MM.1S (cell line): Measurements from ENCODE around the gene ANAPC5.

ENCODE experiments used
- DNase-seq: peaks from one replicate; pipeline ENCODE4 v3.0.0-alpha.2; 2015
- H2AFZ ChIP-seq: fragments of 300-600 bp; sonication (generic); 2 replicates; pipeline ENCODE4 v1.6.0; 2016; ENCODE audit warnings: antibody characterized with exemption, low read length
- H3F3A ChIP-seq: fragments of 300-600 bp; sonication (generic); 2 replicates; pipeline ENCODE4 v1.6.1; 2016; ENCODE audit warnings: mild to moderate bottlenecking, antibody characterized with exemption, low read length, moderate library complexity, mixed read lengths; ENCODE audit not compliant: insufficient read depth
- H3K27ac ChIP-seq: fragments of 300-600 bp; sonication (generic); 2 replicates; pipeline ENCODE4 v1.5.1; 2016; ENCODE audit warnings: mild to moderate bottlenecking, low read length
- H3K27me3 ChIP-seq: fragments of 300-600 bp; sonication (generic); replicated peaks from 2 replicates; pipeline ENCODE4 v1.6.0; 2016; ENCODE audit warnings: low read length; ENCODE audit not compliant: insufficient read depth
- H3K36me3 ChIP-seq: fragments of 300-600 bp; sonication (generic); replicated peaks from 2 replicates; pipeline ENCODE4 v1.6.1; 2016; ENCODE audit warnings: mild to moderate bottlenecking, low read length, mixed read lengths; ENCODE audit not compliant: insufficient read depth
- H3K4me1 ChIP-seq: fragments of 300-600 bp; sonication (generic); 2 replicates; pipeline ENCODE4 v1.6.1; 2016; ENCODE audit warnings: low read length, mixed read lengths
- H3K4me2 ChIP-seq: fragments of 300-600 bp; sonication (generic); 2 replicates; pipeline ENCODE4 v1.6.0; 2016; ENCODE audit warnings: low read depth, low read length
- H3K4me3 ChIP-seq: fragments of 300-600 bp; sonication (generic); 2 replicates; pipeline ENCODE4 v1.5.1; 2016; ENCODE audit warnings: low read length, mixed read lengths
- H3K79me2 ChIP-seq: fragments of 300-600 bp; sonication (generic); 2 replicates; pipeline ENCODE4 v1.6.1; 2016; ENCODE audit warnings: mixed run types, low read length, mixed read lengths
- H3K9ac ChIP-seq: fragments of 300-600 bp; sonication (generic); 2 replicates; pipeline ENCODE4 v1.6.1; 2016; ENCODE audit warnings: low read length, mixed read lengths
- H3K9me2 ChIP-seq: fragments of 300-600 bp; sonication (generic); replicated peaks from 2 replicates; pipeline ENCODE4 v1.6.1; 2016; ENCODE audit warnings: mild to moderate bottlenecking, low read length, mixed read lengths; ENCODE audit not compliant: insufficient read depth
- H3K9me3 ChIP-seq: fragments of 300-600 bp; sonication (generic); replicated peaks from 2 replicates; pipeline ENCODE4 v1.6.1; 2016; ENCODE audit warnings: mild to moderate bottlenecking, low read length, mixed read lengths; ENCODE audit not compliant: insufficient read depth
- H4K20me1 ChIP-seq: fragments of 300-600 bp; sonication (generic); 2 replicates; pipeline ENCODE4 v1.6.1; 2016; ENCODE audit warnings: mild to moderate bottlenecking, low read length, moderate library complexity, mixed read lengths; ENCODE audit not compliant: insufficient read depth
- CTCF ChIP-seq: fragments of 300-600 bp; sonication (generic); IDR thresholded peaks from 2 replicates; pipeline ENCODE4 v1.5.1; 2016; ENCODE audit warnings: antibody characterized with exemption, low read length, mixed read lengths
- EZH2 ChIP-seq: fragments of 300-600 bp; sonication (generic); optimal IDR thresholded peaks from 2 replicates; pipeline ENCODE3; 2017; ENCODE audit warnings: low read depth, mild to moderate bottlenecking, antibody characterized with exemption, low read length, mixed read lengths
- EZH2phosphoT487 ChIP-seq: fragments of 300-600 bp; sonication (generic); IDR thresholded peaks from 2 replicates; pipeline ENCODE4 v1.6.1; 2018; ENCODE audit warnings: antibody characterized with exemption, low read length

ANAPC5 gene

GRCh38 chr12:121333747-121334146, 18.5 kb downstream of the ANAPC5 start:
- H3K4me1 ChIP-seq = no peaks in the 10 kb centered on the region
- H3K27ac ChIP-seq = no peak overlapping the region
- H4K20me1 ChIP-seq = no peaks in the 10 kb centered on the region
- no peaks in the 10 kb centered on the region for H3F3A ChIP-seq
- no peak overlapping the region for H2AFZ ChIP-seq
- no peak for DNase-seq
- H3K36me3 ChIP-seq = no peaks in the 10 kb centered on the region
- no peak overlapping the region for H3K9ac ChIP-seq
- H3K4me3 ChIP-seq = no peak overlapping the region
- H3K79me2 ChIP-seq = no peaks in the 10 kb centered on the region
- H3K27me3 ChIP-seq = no peaks in the 10 kb centered on the region
- TF ChIP-seq EZH2 = no peak
- TF ChIP-seq EZH2phosphoT487 = no peak
- H3K9me2 ChIP-seq = no peaks in the 10 kb centered on the region
- no peak overlapping the region for H3K4me2 ChIP-seq
- no peaks in the 10 kb centered on the region for H3K9me3 ChIP-seq

DNA sequence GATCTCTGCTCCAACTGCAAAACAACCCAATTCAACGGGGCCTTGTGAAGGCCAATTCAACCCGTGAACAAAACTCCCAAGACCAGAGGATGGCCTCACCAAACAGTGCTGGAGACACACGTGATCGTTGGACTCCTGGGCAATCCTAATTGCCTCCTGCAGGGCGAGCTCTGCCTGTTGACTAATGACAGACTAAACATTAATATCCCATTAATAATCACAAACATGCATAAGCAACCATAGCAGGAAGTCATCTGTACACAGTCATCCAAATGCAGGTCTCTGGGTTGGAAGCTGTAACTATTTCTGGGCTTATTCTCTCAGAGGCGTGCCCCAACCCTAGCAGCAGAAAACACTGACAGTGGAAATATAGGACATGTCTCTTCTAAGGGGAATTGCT, 21.0 kb downstream of the ANAPC5 start:
- no peaks in the 10 kb centered on the region for H3F3A ChIP-seq
- peaks cover under 1% of the 10 kb centered on the region; the same call in 1 of the 2 replicates for H3K4me1 ChIP-seq
- no peaks in the 10 kb centered on the region for H3K9me3 ChIP-seq
- no peaks in the 10 kb centered on the region for H4K20me1 ChIP-seq
- H3K9ac ChIP-seq = no peak overlapping the region
- no peak overlapping the region for H3K4me3 ChIP-seq
- no peaks in the 10 kb centered on the region for H3K27me3 ChIP-seq
- no peak overlapping the region for H2AFZ ChIP-seq
- H3K9me2 ChIP-seq = no peaks in the 10 kb centered on the region
- H3K4me2 ChIP-seq = no peak overlapping the region
- no peak overlapping the region for H3K27ac ChIP-seq
- DNase-seq = no peak
- no peaks in the 10 kb centered on the region for H3K36me3 ChIP-seq
- no peaks in the 10 kb centered on the region for H3K79me2 ChIP-seq
- TF ChIP-seq CTCF (no peak), EZH2 (no peak), EZH2phosphoT487 (no peak)

DNA sequence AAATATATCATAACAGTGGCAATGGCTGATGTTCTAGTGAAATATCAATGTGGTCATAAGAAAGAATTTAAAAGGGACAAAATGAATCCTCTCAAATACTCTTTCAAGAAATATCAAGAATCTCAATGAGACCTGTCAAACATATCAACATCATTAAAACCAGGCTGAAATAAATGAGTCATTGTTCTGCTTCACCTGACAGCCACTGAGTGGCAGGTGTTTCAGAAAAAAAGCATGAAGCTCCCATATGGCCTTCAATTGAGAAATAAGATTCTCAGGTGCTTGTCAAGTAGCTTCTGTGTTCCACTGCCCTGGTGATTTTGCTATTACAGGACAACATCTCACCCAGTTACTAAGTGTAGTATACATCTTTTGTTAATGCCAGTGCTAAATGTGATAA, 21.5 kb downstream of the ANAPC5 start:
- H3K4me1 ChIP-seq = peaks cover 6% of the 10 kb centered on the region
- no peaks in the 10 kb centered on the region for H3K36me3 ChIP-seq
- H3K9me2 ChIP-seq = no peaks in the 10 kb centered on the region
- 0 out of 2 replicates have a peak, but pooled peaks cover 5% of the 10 kb centered on the region for H3F3A ChIP-seq
- no peaks in the 10 kb centered on the region for H3K27me3 ChIP-seq
- no peak overlapping the region for H3K4me2 ChIP-seq
- H3K9me3 ChIP-seq = no peaks in the 10 kb centered on the region
- no peak overlapping the region for H3K4me3 ChIP-seq
- no peaks in the 10 kb centered on the region for H4K20me1 ChIP-seq
- TF ChIP-seq EZH2 (no peak), EZH2phosphoT487 (no peak), CTCF (no peak)
- DNase-seq = no peak
- no peak overlapping the region for H3K9ac ChIP-seq
- no peak overlapping the region for H3K27ac ChIP-seq
- H3K79me2 ChIP-seq = no peaks in the 10 kb centered on the region
- H2AFZ ChIP-seq = no peak overlapping the region

- Histone ChIP-seq H3K4me2 (no peak overlapping the region), H3K4me1 (peaks cover 8% of the 10 kb centered on the region), H3F3A (0 out of 2 replicates have a peak, but pooled peaks cover 5% of the 10 kb centered on the region), H4K20me1 (no peaks in the 10 kb centered on the region), H3K79me2 (no peaks in the 10 kb centered on the region), H3K27ac (no peak overlapping the region), H3K9ac (no peak overlapping the region), H3K4me3 (no peak overlapping the region), H3K36me3 (no peaks in the 10 kb centered on the region), H3K9me2 (no peaks in the 10 kb centered on the region), H2AFZ (no peak overlapping the region), H3K9me3 (no peaks in the 10 kb centered on the region), H3K27me3 (no peaks in the 10 kb centered on the region)
- TF ChIP-seq CTCF (no peak), EZH2 (no peak)
- no peak for DNase-seq
Measured at GRCh38 chr12:121330195-121330594, 22.0 kb downstream of the ANAPC5 start.
